ENCODE data around the gene FADS2. TPM values are rescaled to one million over a fixed set of nuclear protein-coding genes. Genes with fewer than 3 reads are reported as not detected.

The FADS2 gene
- polyA plus RNA-seq, 1 experiment, result 327 TPM

- no peak overlapping the region for H3K4me3 ChIP-seq (ENCODE audit: low read depth, low read length)
- no peaks in the 10 kb centered on the region for H3K27me3 ChIP-seq (ENCODE audit: control insufficient read depth, insufficient read depth, low read length)
- DNase-seq (ENCODE audit: low read depth), result no peak
- TF ChIP-seq CTCF (IDR thresholded peaks at IDR 0.05; ENCODE audit: insufficient read depth, low read depth, low read length), result no peak
- CTCF ChIA-PET, result interaction anchor here (0.7 to 11.1 kb wide), 22 partner anchors 9 to 248 kb away, joined by 3 to 374 read pairs (median 12); partner anchors contain the start of genes BEST1 and RAB3IL1
- peaks cover 6% of the 10 kb centered on the region for H3K36me3 ChIP-seq (ENCODE audit: control insufficient read depth, insufficient read depth, low read length)
- POLR2A ChIA-PET, result interaction anchor here (0.5 kb wide), 1 partner anchor 69 kb away, joined by 3 read pairs; no protein-coding TSS in a partner anchor
Measured at GRCh38 chr11:61896665-61897386, 68.7 kb downstream of the FADS2 start.

- Histone ChIP-seq H3K27me3 (ENCODE audit: control insufficient read depth, insufficient read depth, low read length) (no peaks in the 10 kb centered on the region), H3K36me3 (ENCODE audit: control insufficient read depth, insufficient read depth, low read length) (peaks cover 6% of the 10 kb centered on the region), H3K4me3 (ENCODE audit: low read depth, low read length) (no peak overlapping the region)
- ChIA-PET CTCF (interaction anchor here (0.6 to 11.1 kb wide), 40 partner anchors 10 to 1070 kb away, joined by 3 to 374 read pairs (median 10); partner anchors contain the start of genes BEST1, FTH1 and RAB3IL1), POLR2A (no interaction called here)
- peak; percentile 96 for TF ChIP-seq CTCF (IDR thresholded peaks at IDR 0.05; ENCODE audit: insufficient read depth, low read depth, low read length)
- no peak for DNase-seq (ENCODE audit: low read depth)
Measured at GRCh38 chr11:61897387-61898246, 69.5 kb downstream of the FADS2 start.

- ChIA-PET POLR2A (no interaction called here), CTCF (interaction anchor here (0.6 to 11.1 kb wide), 35 partner anchors 10 to 1071 kb away, joined by 3 to 374 read pairs (median 12); partner anchors contain the start of genes BEST1, FTH1 and RAB3IL1)
- DNase-seq (ENCODE audit: low read depth), result no peak
- no peak overlapping the region for H3K4me3 ChIP-seq (ENCODE audit: low read depth, low read length)
- no peak for TF ChIP-seq CTCF (IDR thresholded peaks at IDR 0.05; ENCODE audit: insufficient read depth, low read depth, low read length)
- H3K36me3 ChIP-seq (ENCODE audit: control insufficient read depth, insufficient read depth, low read length), result peaks cover 6% of the 10 kb centered on the region
- no peaks in the 10 kb centered on the region for H3K27me3 ChIP-seq (ENCODE audit: control insufficient read depth, insufficient read depth, low read length)
Measured at GRCh38 chr11:61898247-61898582, 70.1 kb downstream of the FADS2 start.

- TF ChIP-seq CTCF (IDR thresholded peaks at IDR 0.05; ENCODE audit: insufficient read depth, low read depth, low read length), result peak; percentile 100
- POLR2A ChIA-PET, result no interaction called here
- Histone ChIP-seq H3K36me3 (ENCODE audit: control insufficient read depth, insufficient read depth, low read length) (peaks cover 8% of the 10 kb centered on the region), H3K4me3 (ENCODE audit: low read depth, low read length) (no peak overlapping the region), H3K27me3 (ENCODE audit: control insufficient read depth, insufficient read depth, low read length) (no peaks in the 10 kb centered on the region)
- no peak for DNase-seq (ENCODE audit: low read depth)
- CTCF ChIA-PET, result interaction anchor here (0.6 to 11.1 kb wide), 37 partner anchors 8 to 212 kb away, joined by 3 to 374 read pairs (median 12); partner anchors contain the start of genes BEST1, FADS3 and FTH1
Measured at GRCh38 chr11:61899146-61899841, 71.2 kb downstream of the FADS2 start.
